Measurements from ENCODE around the gene ASF1A.
"Not testable (repeated sequence)": the region's sequence is repeated elsewhere in the genome, so short reads cannot be mapped to it uniquely, and the experiment has no call there.

ASF1A gene

GRCh38 chr6:118893807-118894424 lies at the start of gene ASF1A:
ASF1A (plus strand) TSS chr6:118894152; CDS start chr6:118894414, 262 bp downstream.
- peak; percentile 96 for DNase-seq

- DNase-seq = no peak
Measured at GRCh38 chr6:118844915-118845314, 49.0 kb upstream of the ASF1A start.

- no peak for DNase-seq
Measured at GRCh38 chr6:118853408-118853807, 40.5 kb upstream of the ASF1A start.

- no peak for DNase-seq
Measured at GRCh38 chr6:118856301-118856700, 37.7 kb upstream of the ASF1A start.

GRCh38 chr6:118859517-118860064 lies 34.4 kb upstream of the ASF1A start:
- peak; percentile 6 for DNase-seq

- no peak for DNase-seq
Measured at GRCh38 chr6:118860363-118860762, 33.6 kb upstream of the ASF1A start.

GRCh38 chr6:118860880-118861279 lies 33.1 kb upstream of the ASF1A start:
- DNase-seq = no peak

- no peak for DNase-seq
Measured at GRCh38 chr6:118862443-118862842, 31.5 kb upstream of the ASF1A start.

- DNase-seq = peak; percentile 44
Measured at GRCh38 chr6:118864341-118865099, 29.4 kb upstream of the ASF1A start.

GRCh38 chr6:118865100-118865391 lies 28.9 kb upstream of the ASF1A start:
- DNase-seq = no peak

GRCh38 chr6:118867181-118867580 lies 26.8 kb upstream of the ASF1A start:
- no peak for DNase-seq

GRCh38 chr6:118868901-118869300 lies 25.1 kb upstream of the ASF1A start:
- not testable (repeated sequence) for DNase-seq

- DNase-seq = no peak
Measured at GRCh38 chr6:118869350-118869749, 24.6 kb upstream of the ASF1A start.

- DNase-seq = peak; percentile 35
Measured at GRCh38 chr6:118869894-118870589, 23.9 kb upstream of the ASF1A start.

GRCh38 chr6:118871331-118871730 lies 22.6 kb upstream of the ASF1A start:
- no peak for DNase-seq

GRCh38 chr6:118872318-118872717 lies 21.6 kb upstream of the ASF1A start:
- DNase-seq = no peak

GRCh38 chr6:118872726-118873125 lies 21.2 kb upstream of the ASF1A start:
- no peak for DNase-seq

GRCh38 chr6:118873239-118873638 lies 20.7 kb upstream of the ASF1A start:
- no peak for DNase-seq

- DNase-seq = no peak
Measured at GRCh38 chr6:118875672-118876071, 18.3 kb upstream of the ASF1A start.

GRCh38 chr6:118876198-118876597 lies 17.8 kb upstream of the ASF1A start:
- DNase-seq = no peak

- DNase-seq = no peak
Measured at GRCh38 chr6:118876814-118877213, 17.1 kb upstream of the ASF1A start.

GRCh38 chr6:118877806-118878205 lies 16.1 kb upstream of the ASF1A start:
- DNase-seq = no peak

GRCh38 chr6:118881440-118882313 lies 12.3 kb upstream of the ASF1A start:
- peak; percentile 39 for DNase-seq

Data from inflammatory macrophage treated with lipopolysaccharide for 4 hours (primary cell).